Caco-2 (cell line): ENCODE results near the gene CLK3. TPM values are rescaled to one million over a fixed set of nuclear protein-coding genes. Genes with fewer than 3 reads are reported as not detected.

ENCODE experiments used
- BruUV-seq: library from RNA; stranded (reverse); fragments of 400-500 nt; replicated peaks from 2 replicates; lab custom pipeline; 2021; lab: Mats Ljungman, UMichigan
- CTCF ChIA-PET: fragments of 300-600 bp; sonication (Branson Sonifier 250); formaldehyde crosslinking; loops from one replicate; lab custom pipeline; 2022; ENCODE audit warnings: antibody characterized with exemption; lab: Charles Lee
- POLR2A ChIA-PET: fragments of 300-600 bp; sonication (Branson Sonifier 250); formaldehyde crosslinking; loops from one replicate; lab custom pipeline; 2022; ENCODE audit warnings: antibody characterized with exemption; lab: Charles Lee
- DNase-seq, 2 experiments: peaks; one replicate each; pipeline versions ENCODE4 v3.0.0 to v3.0.0-alpha.2; 2020 to 2022
- H3K27me3 ChIP-seq: replicated peaks from 2 replicates; pipeline ENCODE4 v1.6.0; 2011; ENCODE audit warnings: low read length; ENCODE audit not compliant: control insufficient read depth, insufficient read depth
- H3K36me3 ChIP-seq: 2 replicates; pipeline ENCODE4 v1.5.1; 2011; ENCODE audit warnings: low read length; ENCODE audit not compliant: control insufficient read depth, insufficient read depth
- H3K4me1 ChIP-seq: fragments of 250-450 bp; sonication (Bioruptor Pico); 2 replicates; pipeline ENCODE4 v1.5.1; 2020; ENCODE audit warnings: mild to moderate bottlenecking
- H3K4me3 ChIP-seq: 2 replicates; pipeline ENCODE4 v1.5.1; 2011; ENCODE audit warnings: low read depth, mild to moderate bottlenecking, control low read depth, low read length
- H3K9me3 ChIP-seq: fragments of 250-450 bp; sonication (Bioruptor Pico); 2 replicates; pipeline ENCODE4 v1.5.1; 2020; ENCODE audit warnings: mild to moderate bottlenecking, moderate library complexity
- H3K27ac Mint-ChIP-seq: one replicate; pipeline ENCODE4 v1.8.0; 2022; ENCODE audit warnings: mixed read lengths; ENCODE audit not compliant: unreplicated experiment
- H3K27me3 Mint-ChIP-seq: one replicate; pipeline ENCODE4 v1.8.0; 2022; ENCODE audit warnings: mixed read lengths; ENCODE audit not compliant: insufficient read depth, unreplicated experiment
- H3K36me3 Mint-ChIP-seq: one replicate; pipeline ENCODE4 v1.8.0; 2022; ENCODE audit warnings: mild to moderate bottlenecking, mixed read lengths; ENCODE audit not compliant: insufficient read depth, unreplicated experiment
- H3K4me1 Mint-ChIP-seq: one replicate; pipeline ENCODE4 v1.8.0; 2022; ENCODE audit warnings: low read depth, mixed read lengths; ENCODE audit not compliant: unreplicated experiment
- H3K4me3 Mint-ChIP-seq: one replicate; pipeline ENCODE4 v1.8.0; 2022; ENCODE audit warnings: mild to moderate bottlenecking, moderate library complexity, mixed read lengths; ENCODE audit not compliant: unreplicated experiment
- H3K9me3 Mint-ChIP-seq: one replicate; pipeline ENCODE4 v1.8.0; 2022; ENCODE audit warnings: mixed read lengths; ENCODE audit not compliant: unreplicated experiment
- CTCF ChIP-seq, 2 experiments: fragments of 200-600 bp in 1 of 2; IDR thresholded peaks; 1 replicate in 1 of 2; 2 replicates in 1 of 2; pipeline versions ENCODE4 v1.5.1 to v1.8.0; 2011 to 2022; ENCODE audit warnings: antibody characterized with exemption in 1 of 2, control low read depth in 1 of 2, inconsistent platforms in 1 of 2, low read depth in 1 of 2, low read length in 1 of 2, mild to moderate bottlenecking in 1 of 2, moderate library complexity in 1 of 2; ENCODE audit not compliant: insufficient read depth in 1 of 2, severe bottlenecking in 1 of 2, unreplicated experiment in 1 of 2
- intact Hi-C: fragments of 100-400 bp; cut with micrococcal nuclease; formaldehyde crosslinking; loops from one replicate; pipeline ENCODE4 v1.10.0; 2022; ENCODE audit not compliant: unreplicated experiment
- total RNA-seq: library from RNA; stranded (reverse); gene quantifications from 2 replicates; pipeline ENCODE4 v1.2.3, GENCODE V29; 2022

Gene CLK3
- total RNA-seq, 1 experiment from 2014 or later = 54.5 TPM

- H3K36me3 Mint-ChIP-seq = peaks cover 82% of the 10 kb centered on the region
- peak overlapping the region; percentile 25 for H3K27ac Mint-ChIP-seq
- Histone ChIP-seq H3K27me3 (no peaks in the 10 kb centered on the region), H3K4me3 (no peak overlapping the region), H3K36me3 (peaks cover 11% of the 10 kb centered on the region), H3K9me3 (no peaks in the 10 kb centered on the region), H3K4me1 (no peaks in the 10 kb centered on the region)
- TF ChIP-seq CTCF (IDR thresholded peaks at IDR 0.05; ENCODE audit: insufficient read depth in 1 of 2, low read depth in 1 of 2, low read length in 1 of 2, severe bottlenecking in 1 of 2, unreplicated experiment in 1 of 2) = peak; percentile 75 to 88
- peaks cover 18% of the 10 kb centered on the region for H3K4me1 Mint-ChIP-seq
- CTCF ChIA-PET = interaction anchor here (0.6 to 8.2 kb wide), 7 partner anchors 10 to 258 kb away, joined by 3 to 211 read pairs (median 5); partner anchors contain the start of gene CLK3
- no TSS peak for BruUV-seq
- H3K9me3 Mint-ChIP-seq = no peaks in the 10 kb centered on the region
- no peak overlapping the region for H3K4me3 Mint-ChIP-seq
- peak; percentile 66 to 76 for DNase-seq
- H3K27me3 Mint-ChIP-seq = no peaks in the 10 kb centered on the region
- intact Hi-C loops = loop anchor here (1.0 kb wide), 1 partner anchor 258 kb away; no protein-coding TSS in a partner anchor
- POLR2A ChIA-PET = no interaction called here
Measured at GRCh38 chr15:74631935-74632560, 16.4 kb downstream of the CLK3 start.

- Mint-ChIP-seq H3K27me3 (no peaks in the 10 kb centered on the region), H3K36me3 (peaks cover 78% of the 10 kb centered on the region), H3K4me3 (no peak overlapping the region), H3K27ac (no peak overlapping the region), H3K9me3 (no peaks in the 10 kb centered on the region), H3K4me1 (peaks cover 18% of the 10 kb centered on the region)
- ChIA-PET POLR2A (no interaction called here), CTCF (interaction anchor here (0.6 to 8.2 kb wide), 8 partner anchors 9 to 258 kb away, joined by 3 to 211 read pairs (median 4); partner anchors contain the start of gene CLK3)
- Histone ChIP-seq H3K27me3 (no peaks in the 10 kb centered on the region), H3K4me3 (no peak overlapping the region), H3K9me3 (no peaks in the 10 kb centered on the region), H3K36me3 (peaks cover 8% of the 10 kb centered on the region), H3K4me1 (no peaks in the 10 kb centered on the region)
- no peak for DNase-seq
- intact Hi-C loops = loop anchor here (1.0 kb wide), 1 partner anchor 258 kb away; no protein-coding TSS in a partner anchor
- no peak for TF ChIP-seq CTCF (IDR thresholded peaks at IDR 0.05; ENCODE audit: insufficient read depth in 1 of 2, low read depth in 1 of 2, low read length in 1 of 2, severe bottlenecking in 1 of 2, unreplicated experiment in 1 of 2)
- BruUV-seq = no TSS peak
Measured at GRCh38 chr15:74632601-74633000, 17.0 kb downstream of the CLK3 start.

GRCh38 chr15:74633781-74634180 is 18.1 kb downstream of the CLK3 start:
- no peaks in the 10 kb centered on the region for H3K4me1 ChIP-seq
- no peak for DNase-seq
- H3K36me3 Mint-ChIP-seq = peaks cover 78% of the 10 kb centered on the region
- H3K4me1 Mint-ChIP-seq = peaks cover 10% of the 10 kb centered on the region
- intact Hi-C loops = no loop called here
- no peaks in the 10 kb centered on the region for H3K27me3 ChIP-seq
- H3K9me3 ChIP-seq = no peaks in the 10 kb centered on the region
- POLR2A ChIA-PET = no interaction called here
- CTCF ChIA-PET = interaction anchor here (0.6 to 8.2 kb wide), 6 partner anchors 9 to 150 kb away, joined by 3 to 211 read pairs (median 3); partner anchors contain the start of gene CYP1A1
- TF ChIP-seq CTCF (IDR thresholded peaks at IDR 0.05; ENCODE audit: insufficient read depth in 1 of 2, low read depth in 1 of 2, low read length in 1 of 2, severe bottlenecking in 1 of 2, unreplicated experiment in 1 of 2) = no peak
- H3K36me3 ChIP-seq = peaks cover 4% of the 10 kb centered on the region
- no peak overlapping the region for H3K4me3 ChIP-seq
- BruUV-seq = no TSS peak
- H3K9me3 Mint-ChIP-seq = no peaks in the 10 kb centered on the region
- H3K4me3 Mint-ChIP-seq = no peak overlapping the region
- H3K27me3 Mint-ChIP-seq = no peaks in the 10 kb centered on the region
- no peak overlapping the region for H3K27ac Mint-ChIP-seq
